ENCODE measurements around the gene NXPH4.
A peak's percentile ranks its signal among the peaks of the same experiment; 100 is the strongest.

The NXPH4 gene

GRCh38 chr12:57182918-57183575 lies 33.5 kb upstream of the NXPH4 start:
- DNase-seq (ENCODE audit: extremely low spot score, insufficient read length, low read depth) (peak; percentile 93), FAIRE-seq (peak; percentile 96)

GRCh38 chr12:57183939-57184725 lies 32.5 kb upstream of the NXPH4 start:
- DNase-seq (ENCODE audit: extremely low spot score, insufficient read length, low read depth) (no peak), FAIRE-seq (no peak)

- FAIRE-seq: no peak
These were observed 31.2 kb upstream of the NXPH4 start for GRCh38 chr12:57185403-57185802.

GRCh38 chr12:57185906-57186508 lies 30.6 kb upstream of the NXPH4 start:
- no peak for DNase-seq (ENCODE audit: extremely low spot score, insufficient read length, low read depth)
- no peak for FAIRE-seq

More at GRCh38 chr12:57185403-57185802, 31.2 kb upstream of the NXPH4 start:
- DNase-seq (ENCODE audit: extremely low spot score, insufficient read length, low read depth): no peak

- DNase-seq (ENCODE audit: extremely low spot score, insufficient read length, low read depth): no peak
- no peak for FAIRE-seq
These were observed 29.1 kb upstream of the NXPH4 start for GRCh38 chr12:57187222-57188089.

- DNase-seq (ENCODE audit: extremely low spot score, insufficient read length, low read depth) (no peak), FAIRE-seq (no peak)
These were observed 28.5 kb upstream of the NXPH4 start for GRCh38 chr12:57188090-57188425.

GRCh38 chr12:57190037-57190436 lies 26.6 kb upstream of the NXPH4 start:
- no peak for FAIRE-seq
- no peak for DNase-seq (ENCODE audit: extremely low spot score, insufficient read length, low read depth)

- FAIRE-seq (no peak), DNase-seq (ENCODE audit: extremely low spot score, insufficient read length, low read depth) (no peak)
These were observed 25.8 kb upstream of the NXPH4 start for GRCh38 chr12:57190821-57191220.

- FAIRE-seq: no peak
- no peak for DNase-seq (ENCODE audit: extremely low spot score, insufficient read length, low read depth)
These were observed 25.2 kb upstream of the NXPH4 start for GRCh38 chr12:57191410-57191809.

GRCh38 chr12:57192920-57193319 lies 23.7 kb upstream of the NXPH4 start:
- no peak for DNase-seq (ENCODE audit: extremely low spot score, insufficient read length, low read depth)
- FAIRE-seq: no peak

GRCh38 chr12:57193706-57194245 lies 22.8 kb upstream of the NXPH4 start:
- FAIRE-seq (no peak), DNase-seq (ENCODE audit: extremely low spot score, insufficient read length, low read depth) (no peak)

- no peak for FAIRE-seq
- no peak for DNase-seq (ENCODE audit: extremely low spot score, insufficient read length, low read depth)
These were observed 22.3 kb upstream of the NXPH4 start for GRCh38 chr12:57194253-57194652.

GRCh38 chr12:57195186-57195585 lies 21.4 kb upstream of the NXPH4 start:
- FAIRE-seq (no peak), DNase-seq (ENCODE audit: extremely low spot score, insufficient read length, low read depth) (no peak)

- DNase-seq (ENCODE audit: extremely low spot score, insufficient read length, low read depth): no peak
- FAIRE-seq: no peak
These were observed 20.8 kb upstream of the NXPH4 start for GRCh38 chr12:57195611-57196371.

- FAIRE-seq (no peak), DNase-seq (ENCODE audit: extremely low spot score, insufficient read length, low read depth) (no peak)
These were observed 20.2 kb upstream of the NXPH4 start for GRCh38 chr12:57196439-57196838.

- FAIRE-seq: no peak
- DNase-seq (ENCODE audit: extremely low spot score, insufficient read length, low read depth): no peak
These were observed 19.6 kb upstream of the NXPH4 start for GRCh38 chr12:57196956-57197355.

GRCh38 chr12:57198329-57198728 lies 18.3 kb upstream of the NXPH4 start:
- FAIRE-seq (no peak), DNase-seq (ENCODE audit: extremely low spot score, insufficient read length, low read depth) (no peak)

- no peak for FAIRE-seq
- no peak for DNase-seq (ENCODE audit: extremely low spot score, insufficient read length, low read depth)
These were observed 17.4 kb upstream of the NXPH4 start for GRCh38 chr12:57199191-57199590.

GRCh38 chr12:57200497-57200896 lies 16.1 kb upstream of the NXPH4 start:
- FAIRE-seq: no peak
- no peak for DNase-seq (ENCODE audit: extremely low spot score, insufficient read length, low read depth)
